Anterior cingulate cortex (tissue), 58 donors: ENCODE results near the gene PCK1.

Experiments
- DNase-seq, 58 donors: peaks; one replicate each; lab custom pipeline; 2025; lab: John Stamatoyannopoulos, UW

PCK1 gene

DNA sequence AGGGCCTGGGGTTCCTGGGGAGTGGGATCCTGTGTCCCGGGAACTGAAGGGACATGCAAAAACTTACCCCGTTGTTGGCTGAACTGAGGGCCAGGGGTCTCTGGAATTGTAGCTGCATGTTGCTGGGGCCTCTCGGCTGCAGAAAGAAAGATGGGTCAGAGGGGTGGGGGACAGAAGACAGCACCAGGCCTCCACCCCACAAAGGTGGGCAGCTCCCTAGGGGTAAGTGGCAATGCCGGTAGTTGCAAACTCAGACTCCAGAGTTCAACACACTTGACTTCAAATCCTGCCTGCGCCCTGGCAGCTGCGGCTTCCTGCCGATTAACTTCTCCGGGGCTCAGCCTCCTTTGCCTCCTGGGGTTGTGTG is 54.5 kb downstream of the PCK1 start:
- DNase-seq = no peak

- DNase-seq = no peak
Measured at GRCh38 chr20:57616143-57616951, 55.4 kb downstream of the PCK1 start.

DNA sequence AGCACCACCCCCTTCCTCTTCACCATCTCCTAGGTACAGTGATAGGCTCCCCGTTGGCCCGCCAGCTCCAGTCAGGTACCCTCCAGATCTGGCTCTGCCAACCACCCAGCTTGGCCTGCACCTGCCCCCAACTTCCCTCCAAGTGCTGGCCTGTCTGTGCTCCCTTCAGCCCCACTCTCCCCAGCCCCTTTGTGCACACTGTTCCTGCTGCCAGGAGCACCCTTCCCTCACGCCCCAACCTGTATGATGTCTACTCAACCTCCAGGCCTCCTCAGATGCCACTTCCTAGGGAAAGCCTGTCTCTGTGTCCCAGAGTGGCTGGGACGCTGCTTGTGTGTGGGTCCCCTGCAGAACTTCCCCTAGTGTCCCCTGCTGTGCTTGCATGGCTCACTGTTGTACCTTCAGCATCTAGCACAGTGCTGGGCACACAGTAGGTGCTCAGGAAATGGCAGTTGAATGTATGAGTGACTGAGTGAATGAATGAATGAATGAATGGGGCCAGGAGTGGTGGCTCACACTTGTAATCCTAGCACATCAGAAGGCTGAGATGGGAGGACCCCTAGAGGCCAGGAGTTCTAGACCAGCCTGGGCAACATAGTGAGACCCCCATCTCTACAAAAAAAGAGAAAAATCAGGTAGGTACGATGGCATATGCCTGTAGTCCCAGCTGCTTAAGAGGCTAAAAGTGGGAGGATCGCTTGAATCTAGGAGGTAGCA is 56.3 kb downstream of the PCK1 start:
- DNase-seq = no peak
